Measurements from ENCODE around the gene DNAJC24.

DNA sequence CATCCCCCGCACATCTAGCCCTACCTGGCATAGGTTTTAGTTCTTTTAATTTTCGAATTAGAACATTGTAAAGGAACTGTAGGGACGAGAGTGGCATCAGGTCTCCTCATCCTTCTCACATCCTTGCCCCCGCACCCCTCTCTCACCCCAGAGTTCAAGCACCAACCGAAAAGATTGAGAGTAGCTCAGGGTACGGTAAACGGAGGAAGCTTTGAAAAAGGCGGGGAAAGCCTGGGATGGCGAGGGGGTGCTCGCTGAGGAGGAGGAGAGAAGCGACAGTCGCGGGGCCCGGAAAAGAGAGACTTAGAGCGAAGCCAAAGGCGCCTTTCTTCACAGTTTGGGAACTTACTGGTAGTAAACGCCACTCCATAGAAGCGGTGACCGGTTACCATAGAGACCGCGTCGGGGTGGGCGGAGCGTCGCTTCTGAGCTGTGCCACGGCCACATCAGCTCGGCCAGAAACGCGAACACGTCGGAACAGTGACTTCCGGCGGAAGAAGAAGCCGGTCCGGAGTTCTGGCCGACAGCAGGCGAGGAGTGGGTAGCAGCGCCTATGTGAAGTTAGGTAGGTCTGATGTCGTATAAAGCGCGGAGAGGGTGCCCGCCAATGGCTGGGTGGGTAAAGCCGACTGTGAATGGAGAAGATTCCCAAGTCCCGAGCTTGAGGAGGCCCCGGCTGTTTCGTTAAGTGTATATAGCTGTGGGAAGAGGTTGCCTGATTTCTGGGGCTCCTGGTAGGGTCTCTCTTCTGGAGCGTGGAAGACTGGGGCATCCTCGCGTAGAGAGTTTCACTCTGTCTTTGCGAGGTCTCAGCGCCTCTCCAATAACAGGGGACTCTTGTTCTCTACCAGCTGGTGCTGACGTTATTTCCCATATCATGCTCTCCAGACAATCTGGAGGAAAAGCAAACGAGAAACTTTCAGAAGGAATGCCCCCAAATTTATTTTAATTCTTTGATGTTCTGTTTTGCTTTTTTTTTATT is at the start of gene DNAJC24, which contains the start of gene DCDC1:
- no peak for TF ChIP-seq CTCF (conservative IDR thresholded peaks at IDR 0.05; ENCODE audit: low read depth, low read length)
- TF ChIP-seq EZH2 (IDR thresholded peaks at IDR 0.05; ENCODE audit: borderline replicate concordance, low read depth, low read length, poor library complexity, severe bottlenecking) = no peak
